Measurements from ENCODE around the gene DNAJC24. TPM values are rescaled to one million over a fixed set of nuclear protein-coding genes. Genes with fewer than 3 reads are reported as not detected.

DNAJC24 gene
- total and polyA plus RNA-seq, 9 of the 15 experiments (the other 6 are each of a cell fraction or from before 2014, with no cell fraction given), result 12.2 to 31.9 (median 16.9) TPM

DNA sequence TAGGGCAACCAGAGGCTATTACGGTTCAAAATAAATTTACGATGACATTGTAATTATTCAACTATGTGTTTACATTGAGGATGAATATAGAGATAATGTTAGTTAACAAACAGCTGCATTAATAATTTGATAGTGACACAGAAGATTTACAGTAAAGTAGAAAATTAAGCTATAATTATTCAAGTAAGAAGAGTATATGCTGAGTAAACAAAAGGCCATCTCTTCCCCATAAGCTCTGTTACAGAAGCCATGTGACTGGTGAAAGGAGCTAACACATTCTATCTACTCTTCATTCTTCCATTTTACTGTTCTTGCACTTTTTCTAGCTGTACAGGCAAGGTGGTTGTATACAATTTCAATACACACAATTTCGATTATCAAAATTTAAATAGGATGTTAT lies 85.5 kb downstream of the DNAJC24 start:
- intact Hi-C loops (cut with micrococcal nuclease), result no loop called here
- no peak for ATAC-seq
- no peaks in the 10 kb centered on the region for H3K9me1 ChIP-seq (ENCODE audit: control insufficient read depth, insufficient read depth, low read length)

DNA sequence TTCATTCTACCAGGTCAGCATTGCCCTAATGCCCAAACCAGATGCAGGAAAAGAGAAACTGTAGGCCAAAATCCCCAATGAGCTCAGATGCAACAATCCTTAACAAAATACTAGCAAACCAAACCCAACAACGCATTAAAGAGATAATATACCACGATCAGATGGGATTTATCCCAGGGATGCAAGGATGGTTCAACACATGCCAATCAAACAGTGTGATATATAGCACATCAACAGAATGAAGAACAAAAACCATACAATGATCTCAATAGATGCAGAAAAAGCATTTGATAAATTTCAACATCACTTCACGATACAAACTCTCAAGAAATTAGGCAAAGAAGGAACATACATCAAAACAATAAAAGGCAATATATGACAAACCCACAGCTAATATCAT lies 94.8 kb downstream of the DNAJC24 start:
- Histone ChIP-seq H3K4me2 (ENCODE audit: insufficient read depth, low read length) (no peak overlapping the region), H4K20me1 (replicated peaks; ENCODE audit: control insufficient read depth, insufficient read depth, low read length) (no peaks in the 10 kb centered on the region), H2AFZ (ENCODE audit: low read depth, low read length) (no peak overlapping the region), H3K4me3 (no peak overlapping the region), H3K9me1 (ENCODE audit: control insufficient read depth, insufficient read depth, low read length) (no peaks in the 10 kb centered on the region), H3K9me3 (replicated peaks; ENCODE audit: control insufficient read depth, insufficient read depth, low read depth, low read length) (peaks cover 4% of the 10 kb centered on the region; the same call in 1 of the 2 replicates), H3K27me3 (ENCODE audit: control insufficient read depth in 2 of 2, insufficient read depth in 2 of 2, low read length in 2 of 2) (no peaks in the 10 kb centered on the region), H3K4me1 (replicated peaks in 1 of 2; ENCODE audit: control insufficient read depth in 2 of 2, insufficient read depth in 2 of 2, low read length in 2 of 2) (no peaks in the 10 kb centered on the region), H3K79me2 (ENCODE audit: control insufficient read depth, insufficient read depth, low read length) (peaks cover 19% of the 10 kb centered on the region), H3K27ac (ENCODE audit: extremely low read depth, low read depth, low read length) (no peak overlapping the region), H3K36me3 (ENCODE audit: control insufficient read depth, insufficient read depth, low read length) (peaks cover 28% of the 10 kb centered on the region; the same call in 1 of the 3 replicates), H3K9ac (ENCODE audit: insufficient read depth in 1 of 2, low read depth in 2 of 2, low read length in 2 of 2) (no peak overlapping the region)
- BruUV-seq (replicated peaks), result no TSS peak
- in situ Hi-C loops (cut with MboI), result no loop called here
- POLR2A ChIA-PET, result interaction anchor here (0.7 kb wide), 1 partner anchor 27 kb away, joined by 3 read pairs; no protein-coding TSS in a partner anchor
- intact Hi-C loops (cut with micrococcal nuclease), result no loop called here
- no peak for ATAC-seq
- WGBS (ENCODE audit: insufficient coverage, low coverage, missing lambda C conversion rate), result 91% methylated on average over 3 of the region's 3 CpGs
- no peak for DNase-seq (ENCODE audit: extremely low read depth in 1 of 4, low spot score in 3 of 4)
- FAIRE-seq, result no peak
- CTCF ChIA-PET (ENCODE audit: low intra/inter-chr PET ratio), result no interaction called here
- TF ChIP-seq, protein P1, sequence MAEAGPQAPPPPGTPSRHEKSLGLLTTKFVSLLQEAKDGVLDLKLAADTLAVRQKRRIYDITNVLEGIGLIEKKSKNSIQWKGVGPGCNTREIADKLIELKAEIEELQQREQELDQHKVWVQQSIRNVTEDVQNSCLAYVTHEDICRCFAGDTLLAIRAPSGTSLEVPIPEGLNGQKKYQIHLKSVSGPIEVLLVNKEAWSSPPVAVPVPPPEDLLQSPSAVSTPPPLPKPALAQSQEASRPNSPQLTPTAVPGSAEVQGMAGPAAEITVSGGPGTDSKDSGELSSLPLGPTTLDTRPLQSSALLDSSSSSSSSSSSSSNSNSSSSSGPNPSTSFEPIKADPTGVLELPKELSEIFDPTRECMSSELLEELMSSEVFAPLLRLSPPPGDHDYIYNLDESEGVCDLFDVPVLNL (CRISPR knock-in tag; IDR thresholded peaks at IDR 0.05; ENCODE audit: low read depth), result no peak
- no peak for TF ChIP-seq DPF2 (IDR thresholded peaks at IDR 0.05)
- no peak for TF ChIP-seq CSDE1 (IDR thresholded peaks at IDR 0.05)
- no peak for TF ChIP-seq RBFOX2 (IDR thresholded peaks at IDR 0.05; ENCODE audit: low read depth, low read length)
- peak; percentile 10 for TF ChIP-seq MEIS2 (IDR thresholded peaks at IDR 0.05; ENCODE audit: partially characterized antibody)
- TF ChIP-seq RFX5 (IDR thresholded peaks at IDR 0.05; ENCODE audit: low read depth, low read length), result no peak
- TF ChIP-seq, protein P2, sequence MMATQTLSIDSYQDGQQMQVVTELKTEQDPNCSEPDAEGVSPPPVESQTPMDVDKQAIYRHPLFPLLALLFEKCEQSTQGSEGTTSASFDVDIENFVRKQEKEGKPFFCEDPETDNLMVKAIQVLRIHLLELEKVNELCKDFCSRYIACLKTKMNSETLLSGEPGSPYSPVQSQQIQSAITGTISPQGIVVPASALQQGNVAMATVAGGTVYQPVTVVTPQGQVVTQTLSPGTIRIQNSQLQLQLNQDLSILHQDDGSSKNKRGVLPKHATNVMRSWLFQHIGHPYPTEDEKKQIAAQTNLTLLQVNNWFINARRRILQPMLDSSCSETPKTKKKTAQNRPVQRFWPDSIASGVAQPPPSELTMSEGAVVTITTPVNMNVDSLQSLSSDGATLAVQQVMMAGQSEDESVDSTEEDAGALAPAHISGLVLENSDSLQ (IDR thresholded peaks at IDR 0.05), result peak; percentile 70
- TF ChIP-seq JUN (IDR thresholded peaks at IDR 0.05; ENCODE audit: borderline replicate concordance, low read depth, low read length), result no peak
- TF ChIP-seq JUN (CRISPR knock-in tag; IDR thresholded peaks at IDR 0.05; ENCODE audit: borderline replicate concordance), result no peak
- TF ChIP-seq SRSF9 (IDR thresholded peaks at IDR 0.05; ENCODE audit: borderline replicate concordance, low read depth, low read length), result no peak
- peak; percentile 92 for TF ChIP-seq ZNF324 (CRISPR knock-in tag; IDR thresholded peaks at IDR 0.05)

More for the DNA sequence above, 85.5 kb downstream of the DNAJC24 start:
- POLR2A ChIA-PET, result interaction anchor here (0.7 kb wide), 1 partner anchor 11 kb away, joined by 3 read pairs; no protein-coding TSS in a partner anchor
- Histone ChIP-seq H3K36me3 (ENCODE audit: control insufficient read depth, insufficient read depth, low read length) (peaks cover 46% of the 10 kb centered on the region; the same call in 2 of the 3 replicates), H3K79me2 (ENCODE audit: control insufficient read depth, insufficient read depth, low read length) (0 out of 3 replicates have a peak, but pooled peaks cover 4% of the 10 kb centered on the region), H2AFZ (ENCODE audit: low read depth, low read length) (no peak overlapping the region), H3K4me3 (no peak overlapping the region), H4K20me1 (replicated peaks; ENCODE audit: control insufficient read depth, insufficient read depth, low read length) (no peaks in the 10 kb centered on the region), H3K27me3 (ENCODE audit: control insufficient read depth in 2 of 2, insufficient read depth in 2 of 2, low read length in 2 of 2) (no peaks in the 10 kb centered on the region), H3K9ac (ENCODE audit: insufficient read depth in 1 of 2, low read depth in 2 of 2, low read length in 2 of 2) (no peak overlapping the region), H3K4me1 (replicated peaks in 1 of 2; ENCODE audit: control insufficient read depth in 2 of 2, insufficient read depth in 2 of 2, low read length in 2 of 2) (no peaks in the 10 kb centered on the region), H3K9me3 (replicated peaks; ENCODE audit: control insufficient read depth, insufficient read depth, low read depth, low read length) (no peaks in the 10 kb centered on the region), H3K27ac (ENCODE audit: extremely low read depth, low read depth, low read length) (no peak overlapping the region), H3K4me2 (ENCODE audit: insufficient read depth, low read length) (no peak overlapping the region)
- TF ChIP-seq C11orf30 (IDR thresholded peaks at IDR 0.05; ENCODE audit: low read depth) (peak; percentile 40; the same call in 1 of the 2 replicates), ZNF316 (IDR thresholded peaks at IDR 0.05) (peak; percentile 59)
- TF ChIP-seq, protein P3, sequence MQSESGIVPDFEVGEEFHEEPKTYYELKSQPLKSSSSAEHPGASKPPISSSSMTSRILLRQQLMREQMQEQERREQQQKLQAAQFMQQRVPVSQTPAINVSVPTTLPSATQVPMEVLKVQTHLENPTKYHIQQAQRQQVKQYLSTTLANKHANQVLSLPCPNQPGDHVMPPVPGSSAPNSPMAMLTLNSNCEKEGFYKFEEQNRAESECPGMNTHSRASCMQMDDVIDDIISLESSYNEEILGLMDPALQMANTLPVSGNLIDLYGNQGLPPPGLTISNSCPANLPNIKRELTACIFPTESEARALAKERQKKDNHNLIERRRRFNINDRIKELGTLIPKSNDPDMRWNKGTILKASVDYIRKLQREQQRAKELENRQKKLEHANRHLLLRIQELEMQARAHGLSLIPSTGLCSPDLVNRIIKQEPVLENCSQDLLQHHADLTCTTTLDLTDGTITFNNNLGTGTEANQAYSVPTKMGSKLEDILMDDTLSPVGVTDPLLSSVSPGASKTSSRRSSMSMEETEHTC (IDR thresholded peaks at IDR 0.05), result no peak
- CTCF ChIA-PET (ENCODE audit: low intra/inter-chr PET ratio), result no interaction called here
- no TSS peak for BruUV-seq (replicated peaks)
- in situ Hi-C loops (cut with MboI), result no loop called here
- DNase-seq (ENCODE audit: extremely low read depth in 1 of 4, low spot score in 3 of 4), result no peak
- FAIRE-seq, result no peak
- WGBS (ENCODE audit: insufficient coverage, low coverage, missing lambda C conversion rate), result 87% methylated on average over 3 of the region's 3 CpGs

All from K562 (cell line).